Measurements from ENCODE around the gene BEST1. TPM values are rescaled to one million over a fixed set of nuclear protein-coding genes. Genes with fewer than 3 reads are reported as not detected.

The BEST1 gene
- polyA plus RNA-seq, 2 of the 4 experiments (the other 2 are of a cell fraction): 1.2 to 1.9 TPM

GRCh38 chr11:61935861-61936260 is 14.3 kb upstream of the BEST1 start:
- Histone ChIP-seq H3K27ac (no peak overlapping the region), H3K9me3 (peaks cover 45% of the 10 kb centered on the region), H3K4me1 (no peaks in the 10 kb centered on the region), H3K4me3 (no peak overlapping the region), H3K4me2 (no peak overlapping the region)
- ATAC-seq (no peak), FAIRE-seq (no peak), DNase-seq (ENCODE audit: low read depth in 1 of 2, low spot score in 1 of 2) (no peak)
- CTCF ChIA-PET: interaction anchor here (1.3 to 6.1 kb wide), 5 partner anchors 11 to 146 kb away, joined by 3 to 54 read pairs (median 9); no protein-coding TSS in a partner anchor
- 7% methylated on average over 2 of the region's 2 CpGs for WGBS (ENCODE audit: missing lambda C conversion rate)
- TF ChIP-seq POLR2AphosphoS2 (conservative IDR thresholded peaks at IDR 0.05; ENCODE audit: low read length) (no peak), CBX2 (IDR thresholded peaks at IDR 0.05; ENCODE audit: borderline replicate concordance, low read depth) (no peak), NFE2L2 (conservative IDR thresholded peaks at IDR 0.05; ENCODE audit: low read length) (no peak), ZC3H11A (IDR thresholded peaks at IDR 0.05) (no peak), CBX8 (IDR thresholded peaks at IDR 0.05) (no peak), RNF2 (IDR thresholded peaks at IDR 0.05; ENCODE audit: borderline replicate concordance, low read depth) (no peak), HOXB13 (CRISPR knock-in tag; IDR thresholded peaks at IDR 0.05; ENCODE audit: low read depth) (no peak), POLR2A (IDR thresholded peaks at IDR 0.05; ENCODE audit: low read length) (no peak), PHF8 (IDR thresholded peaks at IDR 0.05; ENCODE audit: borderline replicate concordance, low read depth) (no peak), ZFP36 (IDR thresholded peaks at IDR 0.05; ENCODE audit: borderline replicate concordance, partially characterized antibody) (no peak), BCL3 (IDR thresholded peaks at IDR 0.05) (no peak), NPAS2 (CRISPR knock-in tag; IDR thresholded peaks at IDR 0.05; ENCODE audit: borderline replicate concordance) (no peak)
- POLR2A ChIA-PET: interaction anchor here (0.7 kb wide), 1 partner anchor 20 kb away, joined by 3 read pairs; no protein-coding TSS in a partner anchor

- DNase-seq (ENCODE audit: low read depth in 1 of 2, low spot score in 1 of 2) (no peak), ATAC-seq (no peak), FAIRE-seq (no peak)
- POLR2A ChIA-PET: interaction anchor here (0.6 kb wide), 1 partner anchor 11 kb away, joined by 3 read pairs; no protein-coding TSS in a partner anchor
- Histone ChIP-seq H3K9me3 (peaks cover 36% of the 10 kb centered on the region), H3K4me2 (no peak overlapping the region), H3K27ac (no peak overlapping the region), H3K4me3 (no peak overlapping the region), H3K4me1 (no peaks in the 10 kb centered on the region)
- WGBS (ENCODE audit: missing lambda C conversion rate): 66% methylated on average over 10 of the region's 10 CpGs
- CTCF ChIA-PET: interaction anchor here (6.2 kb wide), 1 partner anchor 41 kb away, joined by 57 read pairs; no protein-coding TSS in a partner anchor
- TF ChIP-seq NPAS2 (CRISPR knock-in tag; IDR thresholded peaks at IDR 0.05; ENCODE audit: borderline replicate concordance): no peak
- TF ChIP-seq MAZ (IDR thresholded peaks at IDR 0.05; ENCODE audit: borderline replicate concordance, low read depth, low read length): no peak
- no peak for TF ChIP-seq POLR2A (IDR thresholded peaks at IDR 0.05; ENCODE audit: low read length)
- TF ChIP-seq ZNF302 (CRISPR knock-in tag; IDR thresholded peaks at IDR 0.05): no peak
- TF ChIP-seq EP300 (IDR thresholded peaks at IDR 0.05): no peak
- TF ChIP-seq RAD21 (conservative IDR thresholded peaks at IDR 0.05 in 1 of 2, IDR thresholded peaks at IDR 0.05 in 1 of 2): no peak
- no peak for TF ChIP-seq HDAC2 (IDR thresholded peaks at IDR 0.05)
- TF ChIP-seq NFE2L2 (conservative IDR thresholded peaks at IDR 0.05; ENCODE audit: low read length): no peak
- TF ChIP-seq PHF8 (IDR thresholded peaks at IDR 0.05; ENCODE audit: borderline replicate concordance, low read depth): no peak
- TF ChIP-seq GATA3 (IDR thresholded peaks at IDR 0.05; ENCODE audit: borderline replicate concordance): no peak
- TF ChIP-seq TFCP2L1 (CRISPR knock-in tag; IDR thresholded peaks at IDR 0.05): no peak
- TF ChIP-seq HOXA7 (CRISPR knock-in tag; IDR thresholded peaks at IDR 0.05): no peak
- no peak for TF ChIP-seq CBX8 (IDR thresholded peaks at IDR 0.05)
- TF ChIP-seq CBX2 (IDR thresholded peaks at IDR 0.05; ENCODE audit: borderline replicate concordance, low read depth): no peak
- TF ChIP-seq, protein P1, sequence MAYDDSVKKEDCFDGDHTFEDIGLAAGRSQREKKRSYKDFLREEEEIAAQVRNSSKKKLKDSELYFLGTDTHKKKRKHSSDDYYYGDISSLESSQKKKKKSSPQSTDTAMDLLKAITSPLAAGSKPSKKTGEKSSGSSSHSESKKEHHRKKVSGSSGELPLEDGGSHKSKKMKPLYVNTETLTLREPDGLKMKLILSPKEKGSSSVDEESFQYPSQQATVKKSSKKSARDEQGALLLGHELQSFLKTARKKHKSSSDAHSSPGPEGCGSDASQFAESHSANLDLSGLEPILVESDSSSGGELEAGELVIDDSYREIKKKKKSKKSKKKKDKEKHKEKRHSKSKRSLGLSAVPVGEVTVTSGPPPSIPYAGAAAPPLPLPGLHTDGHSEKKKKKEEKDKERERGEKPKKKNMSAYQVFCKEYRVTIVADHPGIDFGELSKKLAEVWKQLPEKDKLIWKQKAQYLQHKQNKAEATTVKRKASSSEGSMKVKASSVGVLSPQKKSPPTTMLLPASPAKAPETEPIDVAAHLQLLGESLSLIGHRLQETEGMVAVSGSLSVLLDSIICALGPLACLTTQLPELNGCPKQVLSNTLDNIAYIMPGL (CRISPR knock-in tag; IDR thresholded peaks at IDR 0.05; ENCODE audit: borderline replicate concordance): no peak
- TF ChIP-seq FOSL2 (IDR thresholded peaks at IDR 0.05): no peak
- no peak for TF ChIP-seq FOSL2 (CRISPR knock-in tag; IDR thresholded peaks at IDR 0.05)
- no peak for TF ChIP-seq HES2 (IDR thresholded peaks at IDR 0.05)
- TF ChIP-seq HEYL (CRISPR knock-in tag; IDR thresholded peaks at IDR 0.05): no peak
- TF ChIP-seq JUNB (IDR thresholded peaks at IDR 0.05): no peak
- TF ChIP-seq JUN (IDR thresholded peaks at IDR 0.05): no peak
Observed at GRCh38 chr11:61940466-61940865, 9.7 kb upstream of the BEST1 start.

Measured in A549 (cell line).